OCI-LY1 (cell line): ENCODE measurements around the gene SEMA5A.

ENCODE experiments used
- H2AFZ ChIP-seq: fragments of 200-600 bp; sonication (generic), shearing (Covaris generic); 2 replicates; pipeline ENCODE4 v1.6.0; 2014; ENCODE audit warnings: antibody characterized with exemption, mild to moderate bottlenecking, low read length
- H3F3A ChIP-seq: fragments of 200-600 bp; sonication (generic), shearing (Covaris generic); 2 replicates; pipeline ENCODE4 v1.6.0; 2014; ENCODE audit warnings: mild to moderate bottlenecking, antibody characterized with exemption, low read length, moderate library complexity; ENCODE audit not compliant: insufficient read depth
- H3K27ac ChIP-seq: fragments of 200-600 bp; sonication (generic); 2 replicates; pipeline ENCODE4 v1.5.1; 2014; ENCODE audit warnings: low read length, mixed run types, mild to moderate bottlenecking, low read depth; ENCODE audit not compliant: poor library complexity, severe bottlenecking
- H3K27me3 ChIP-seq: fragments of 200-600 bp; sonication (generic); 2 replicates; pipeline ENCODE4 v1.6.0; 2014; ENCODE audit warnings: antibody characterized with exemption, mild to moderate bottlenecking, low read length, moderate library complexity; ENCODE audit not compliant: insufficient read depth
- H3K36me3 ChIP-seq: fragments of 200-600 bp; sonication (generic); 2 replicates; pipeline ENCODE4 v1.6.1; 2014; ENCODE audit warnings: mild to moderate bottlenecking, antibody characterized with exemption, low read length, moderate library complexity, mixed read lengths; ENCODE audit not compliant: insufficient read depth
- H3K4me1 ChIP-seq: fragments of 200-600 bp; sonication (generic); 2 replicates; pipeline ENCODE4 v1.5.1; 2014; ENCODE audit warnings: mild to moderate bottlenecking, low read length, moderate library complexity; ENCODE audit not compliant: insufficient read depth, severe bottlenecking
- H3K4me2 ChIP-seq: fragments of 200-600 bp; sonication (generic), shearing (Covaris generic); 2 replicates; pipeline ENCODE4 v1.6.1; 2014; ENCODE audit warnings: low read length
- H3K4me3 ChIP-seq: fragments of 200-600 bp; sonication (generic); 2 replicates; pipeline ENCODE4 v1.5.1; 2014; ENCODE audit warnings: low read length, low read depth, mild to moderate bottlenecking, mixed read lengths; ENCODE audit not compliant: poor library complexity, severe bottlenecking
- H3K79me2 ChIP-seq: fragments of 200-600 bp; shearing (Covaris generic); 2 replicates; pipeline ENCODE4 v1.6.1; 2016; ENCODE audit warnings: mixed run types, low read length, mixed read lengths; ENCODE audit not compliant: insufficient read depth
- H3K9ac ChIP-seq: fragments of 200-600 bp; sonication (generic), shearing (Covaris generic); 2 replicates; pipeline ENCODE4 v1.6.1; 2014; ENCODE audit warnings: mild to moderate bottlenecking, low read length, mixed read lengths
- H3K9me2 ChIP-seq: fragments of 200-600 bp; sonication (generic), shearing (Covaris generic); 2 replicates; pipeline ENCODE4 v1.6.1; 2014; ENCODE audit warnings: low read depth, mild to moderate bottlenecking, low read length, mixed read lengths
- H3K9me3 ChIP-seq: fragments of 200-600 bp; shearing (Covaris generic); 2 replicates; pipeline ENCODE4 v1.6.1; 2014; ENCODE audit warnings: low read length, mixed read lengths
- H4K20me1 ChIP-seq: fragments of 200-600 bp; sonication (generic), shearing (Covaris generic); 2 replicates; pipeline ENCODE4 v1.6.0; 2016; ENCODE audit warnings: mild to moderate bottlenecking, low read length; ENCODE audit not compliant: insufficient read depth
- CTCF ChIP-seq: fragments of 200-600 bp; sonication (generic), shearing (Covaris generic); IDR thresholded peaks from 2 replicates; pipeline ENCODE4 v1.5.1; 2017; ENCODE audit warnings: mild to moderate bottlenecking, antibody characterized with exemption, low read length, moderate library complexity, mixed read lengths
- EZH2 ChIP-seq: fragments of 200-600 bp; sonication (generic), shearing (Covaris generic); IDR thresholded peaks from 2 replicates; pipeline ENCODE4 v1.8.0; 2017; ENCODE audit warnings: borderline replicate concordance, mixed run types, mild to moderate bottlenecking, antibody characterized with exemption, low read length, moderate library complexity, mixed read lengths

SEMA5A gene

GRCh38 chr5:9098990-9099389, 446.9 kb downstream of the SEMA5A start:
- Histone ChIP-seq H2AFZ (no peak overlapping the region), H3K27me3 (no peaks in the 10 kb centered on the region), H3K9me2 (no peaks in the 10 kb centered on the region), H3K9me3 (no peaks in the 10 kb centered on the region), H3K4me2 (no peak overlapping the region), H3K79me2 (no peaks in the 10 kb centered on the region), H3K9ac (no peak overlapping the region), H3K36me3 (no peaks in the 10 kb centered on the region), H3K27ac (no peak overlapping the region), H3F3A (no peaks in the 10 kb centered on the region), H3K4me3 (no peak overlapping the region), H4K20me1 (no peaks in the 10 kb centered on the region), H3K4me1 (no peaks in the 10 kb centered on the region)
- TF ChIP-seq CTCF: no peak
- TF ChIP-seq EZH2: no peak

DNA sequence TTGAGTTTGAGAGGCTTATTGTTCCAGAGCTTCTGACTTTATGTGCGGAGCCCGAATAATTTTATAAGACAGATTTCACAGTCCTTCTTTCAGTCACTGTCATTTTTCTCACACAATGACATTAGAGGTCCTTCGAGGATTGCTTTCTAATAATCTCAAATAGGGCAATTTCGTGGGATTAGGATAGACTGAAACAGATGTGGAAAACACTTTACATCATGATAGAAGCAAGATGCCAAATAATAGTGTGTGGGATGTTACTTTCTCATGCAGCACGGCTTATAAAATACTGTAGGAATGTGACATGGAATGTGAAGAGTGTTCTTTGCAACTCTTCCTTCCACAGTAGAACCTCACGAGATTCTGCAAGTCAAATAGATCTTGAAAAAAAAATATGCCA, 451.3 kb downstream of the SEMA5A start:
- Histone ChIP-seq H3K27me3 (no peaks in the 10 kb centered on the region), H3K36me3 (no peaks in the 10 kb centered on the region), H4K20me1 (no peaks in the 10 kb centered on the region), H3K79me2 (no peaks in the 10 kb centered on the region), H2AFZ (no peak overlapping the region), H3K4me1 (no peaks in the 10 kb centered on the region), H3F3A (no peaks in the 10 kb centered on the region), H3K4me2 (no peak overlapping the region), H3K9me3 (no peaks in the 10 kb centered on the region), H3K4me3 (no peak overlapping the region), H3K9ac (no peak overlapping the region), H3K9me2 (no peaks in the 10 kb centered on the region), H3K27ac (no peak overlapping the region)
- TF ChIP-seq CTCF (no peak), EZH2 (no peak)

DNA sequence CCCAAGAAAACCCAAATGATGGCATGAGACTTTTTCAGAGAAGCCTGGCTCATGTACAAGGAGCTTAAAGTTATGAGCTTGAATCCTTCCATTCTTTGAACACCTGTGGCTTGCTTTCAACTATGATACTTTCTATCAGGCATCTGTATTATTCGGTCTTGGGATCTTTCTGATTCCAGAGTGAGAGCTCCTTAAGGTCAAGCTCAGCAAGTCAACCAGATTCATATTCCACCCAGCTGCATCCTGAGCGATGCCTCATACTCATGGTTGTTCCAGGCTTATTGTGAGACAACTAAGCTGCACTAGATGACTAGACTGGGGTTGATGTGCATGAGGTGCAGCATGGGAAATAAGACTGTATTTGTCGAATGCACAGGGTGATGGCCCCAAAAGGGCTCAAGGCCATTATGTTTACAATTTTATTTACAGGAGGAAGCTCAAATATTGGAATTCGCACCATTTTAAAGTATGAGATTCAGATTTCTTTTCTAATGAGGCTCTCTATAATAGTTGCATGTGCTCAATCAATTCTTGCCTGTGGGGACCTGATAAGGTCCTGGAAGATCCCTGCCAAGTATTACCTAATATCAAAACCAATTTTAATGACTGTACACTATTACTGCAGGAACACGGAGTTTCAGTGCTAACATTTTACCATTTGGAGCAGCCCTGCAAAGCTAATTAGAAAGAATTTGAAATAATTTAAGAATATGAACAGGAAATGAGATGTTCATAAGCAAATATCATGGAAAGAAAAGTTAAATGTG, 453.8 kb downstream of the SEMA5A start:
- Histone ChIP-seq H3K4me3 (no peak overlapping the region), H2AFZ (no peak overlapping the region), H3K27me3 (no peaks in the 10 kb centered on the region), H3K9ac (no peak overlapping the region), H4K20me1 (no peaks in the 10 kb centered on the region), H3K79me2 (no peaks in the 10 kb centered on the region), H3K4me2 (no peak overlapping the region), H3K4me1 (no peaks in the 10 kb centered on the region), H3K36me3 (no peaks in the 10 kb centered on the region), H3K27ac (no peak overlapping the region), H3K9me3 (no peaks in the 10 kb centered on the region), H3F3A (no peaks in the 10 kb centered on the region), H3K9me2 (no peaks in the 10 kb centered on the region)
- TF ChIP-seq CTCF (no peak), EZH2 (no peak)
